GM21528 (cell line): ENCODE results near the gene FLCN.
"Not testable (repeated sequence)": the region's sequence is repeated elsewhere in the genome, so short reads cannot be mapped to it uniquely, and the experiment has no call there.

Experiments
- ATAC-seq: cut with Tn5 transposase; IDR thresholded peaks from one replicate; pipeline ENCODE4 v1.9.1; 2021; ENCODE audit warnings: mild to moderate bottlenecking, moderate library complexity; ENCODE audit not compliant: unreplicated experiment, low FRiP score

FLCN gene

GRCh38 chr17:17214646-17215436 lies 22.1 kb downstream of the FLCN start:
- ATAC-seq: no peak

DNA sequence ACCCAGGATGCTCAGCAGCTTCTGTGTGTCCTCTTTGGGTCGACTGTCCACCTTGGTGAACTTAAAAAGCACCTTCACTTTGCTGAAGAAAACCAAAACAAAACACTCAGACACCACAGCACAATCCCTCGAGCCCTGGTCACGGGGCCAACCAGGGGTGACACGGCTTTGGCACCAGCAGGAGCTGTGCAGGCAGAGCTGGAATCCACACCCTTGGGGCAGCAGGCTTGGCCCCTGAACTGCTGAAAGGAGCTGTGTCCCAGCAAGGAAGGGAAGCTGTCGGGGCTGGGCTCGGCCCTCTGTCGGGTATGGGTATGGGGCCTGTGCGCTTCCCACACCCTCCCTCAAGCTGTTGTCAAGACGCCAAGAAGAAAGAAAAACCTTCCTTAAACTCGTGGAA lies 23.2 kb downstream of the FLCN start:
- no peak for ATAC-seq

GRCh38 chr17:17207998-17208397 lies 29.0 kb downstream of the FLCN start:
- ATAC-seq: no peak

GRCh38 chr17:17206913-17207335 lies 30.0 kb downstream of the FLCN start:
- ATAC-seq: no peak

- ATAC-seq: no peak
Observed at GRCh38 chr17:17206124-17206912, 30.6 kb downstream of the FLCN start, which contains the start of gene PLD6. Gene PLD6 (minus strand): TSS chr17:17206333. CDS start chr17:17206286, 47 bp downstream.

DNA sequence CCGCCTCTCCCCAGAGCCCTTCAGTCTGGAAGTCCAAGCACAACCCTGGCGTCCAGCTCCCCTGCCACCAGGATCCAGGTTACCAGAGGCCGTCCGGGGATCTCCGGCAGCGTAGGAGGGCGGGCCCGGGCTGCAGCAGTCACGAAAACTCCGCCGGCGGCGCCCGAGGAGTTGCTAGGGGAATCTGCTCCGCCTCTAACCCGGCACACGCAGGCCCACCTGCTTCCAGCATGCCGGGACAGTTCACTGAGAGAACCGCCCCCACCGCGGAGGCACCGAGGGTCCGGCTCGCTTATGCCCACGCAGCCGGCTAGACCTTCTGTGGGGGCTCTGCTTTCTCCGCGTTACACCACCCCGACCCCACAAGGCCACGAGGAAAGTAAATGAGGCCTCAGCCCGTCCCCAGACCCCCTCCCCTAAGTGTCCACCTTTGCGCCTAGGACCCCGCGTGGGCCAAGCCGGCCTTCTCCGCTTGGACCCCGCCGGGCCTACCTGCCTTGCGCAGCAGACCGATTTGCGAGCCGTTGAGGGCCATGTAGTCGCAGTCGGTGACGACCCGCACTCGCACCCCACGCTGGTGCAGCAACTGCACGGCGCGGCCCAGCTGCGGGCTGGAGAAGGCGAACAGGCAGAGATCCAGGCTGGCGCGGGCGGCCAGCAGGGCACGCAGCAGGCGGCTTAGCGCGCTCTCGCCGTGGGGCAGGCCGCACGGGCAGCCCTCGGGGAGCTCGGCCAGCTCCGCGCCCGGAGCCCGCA lies 31.4 kb downstream of the FLCN start:
- no peak for ATAC-seq

GRCh38 chr17:17204635-17205231 lies 32.2 kb downstream of the FLCN start:
- no peak for ATAC-seq

DNA sequence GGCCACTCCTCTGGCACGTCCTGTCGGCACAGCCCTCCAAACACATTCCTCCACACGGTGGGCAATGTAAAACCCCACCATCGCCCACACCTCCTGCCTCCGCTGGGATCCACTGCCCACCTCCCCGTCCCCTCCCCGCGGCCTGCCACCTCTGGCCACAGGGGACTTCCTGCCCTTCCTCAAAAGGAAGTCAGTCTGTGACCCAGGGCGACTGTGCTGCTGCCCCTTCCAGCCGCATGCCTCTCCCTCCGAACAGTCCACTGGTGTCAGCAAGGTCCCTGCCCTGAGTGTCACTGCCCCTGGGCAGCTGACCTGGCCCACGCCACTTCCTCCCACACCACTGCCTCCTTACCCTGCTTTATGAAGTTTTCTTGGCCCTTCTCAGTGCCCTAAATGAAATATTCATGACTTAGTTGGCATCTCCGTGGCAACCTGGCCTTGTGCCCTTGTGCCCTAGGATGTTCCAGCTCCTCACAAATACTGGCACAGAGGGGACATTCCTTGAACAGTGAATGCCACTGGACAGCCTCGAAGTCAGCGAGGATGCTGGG lies 32.9 kb downstream of the FLCN start:
- no peak for ATAC-seq

GRCh38 chr17:17203173-17203730 lies 33.7 kb downstream of the FLCN start:
- no peak for ATAC-seq

DNA sequence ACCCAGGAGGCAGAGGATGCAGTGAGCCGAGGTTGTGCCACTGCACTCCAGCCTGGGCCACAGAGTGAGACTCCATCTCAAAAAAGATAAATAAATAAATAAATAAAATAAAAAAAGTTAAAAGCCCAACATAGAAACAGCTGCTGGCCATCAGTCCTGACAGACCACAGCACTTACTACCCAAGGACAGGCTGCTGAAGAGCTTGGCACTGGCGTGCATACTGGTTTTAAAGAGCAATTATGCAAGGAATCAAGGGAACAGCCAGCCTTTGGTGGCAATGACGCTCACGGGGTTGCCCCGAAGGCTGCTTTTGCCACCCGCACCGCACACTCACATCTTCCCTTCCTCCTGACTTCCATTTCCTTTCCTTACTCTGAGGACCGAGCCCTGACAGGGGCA lies 35.1 kb downstream of the FLCN start:
- no peak for ATAC-seq

GRCh38 chr17:17201271-17201670 lies 35.7 kb downstream of the FLCN start:
- no peak for ATAC-seq

GRCh38 chr17:17200831-17201230 lies 36.1 kb downstream of the FLCN start:
- ATAC-seq: no peak

DNA sequence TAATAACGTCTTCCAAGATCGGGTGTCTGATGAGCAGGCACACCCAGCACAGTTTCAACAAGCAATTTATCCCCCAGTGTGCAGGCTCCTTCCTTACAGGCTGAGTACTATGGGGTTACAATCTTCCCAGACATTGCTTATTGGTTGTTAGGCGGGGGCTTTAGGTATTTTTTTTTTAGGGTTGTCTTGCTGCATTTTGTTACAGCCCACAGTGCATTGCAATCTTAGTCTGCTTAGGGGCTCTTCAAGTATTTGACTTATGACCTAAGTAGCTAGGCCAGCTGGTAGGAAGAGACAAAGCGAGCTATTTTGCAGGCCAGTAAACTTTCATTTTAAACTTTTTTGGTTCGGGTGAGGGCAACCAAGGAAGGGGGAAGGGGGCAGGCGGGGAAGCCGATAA lies 36.7 kb downstream of the FLCN start:
- ATAC-seq: no peak

- no peak for ATAC-seq
Observed at GRCh38 chr17:17198281-17198680, 38.7 kb downstream of the FLCN start.

DNA sequence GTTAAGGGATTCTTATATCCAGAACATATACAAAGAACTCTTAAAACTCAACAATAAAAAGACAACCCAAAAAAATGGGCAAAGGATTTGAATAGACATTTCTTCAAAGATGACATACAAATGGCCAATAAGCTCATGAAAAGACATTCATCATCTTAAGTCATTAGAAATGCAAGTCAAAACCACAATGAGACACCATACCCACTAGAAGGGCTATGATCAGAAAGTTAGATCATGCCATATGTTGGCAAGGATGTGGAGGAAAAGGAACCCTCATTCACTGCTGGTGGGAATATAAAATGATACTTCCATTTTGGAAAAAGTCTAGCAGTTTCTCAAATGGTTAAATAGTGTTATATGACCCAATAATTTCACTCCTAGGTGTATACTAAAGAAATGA lies 40.2 kb downstream of the FLCN start:
- no peak for ATAC-seq

DNA sequence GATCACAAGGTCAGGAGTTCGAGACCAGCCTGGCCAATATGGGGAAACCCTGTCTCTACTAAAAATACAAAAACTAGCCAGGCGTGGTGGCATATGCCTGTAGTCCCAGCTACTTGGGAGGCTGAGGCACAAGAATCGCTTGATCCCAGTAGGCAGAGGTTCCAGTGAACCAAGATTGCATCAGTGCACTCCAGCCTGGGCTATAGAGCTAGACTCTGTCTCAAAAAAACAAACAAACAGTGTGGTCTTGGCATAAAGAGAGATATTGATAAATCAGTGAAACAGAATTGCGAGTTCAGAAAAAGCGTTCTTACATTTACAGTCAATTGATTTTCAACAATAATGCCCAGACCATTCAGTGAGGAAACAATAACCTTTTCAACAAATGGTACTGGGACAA lies 41.5 kb downstream of the FLCN start:
- ATAC-seq: not testable (repeated sequence)

GRCh38 chr17:17191961-17192381 lies 45.0 kb downstream of the FLCN start:
- no peak for ATAC-seq

GRCh38 chr17:17191346-17191792 lies 45.6 kb downstream of the FLCN start:
- ATAC-seq: no peak

DNA sequence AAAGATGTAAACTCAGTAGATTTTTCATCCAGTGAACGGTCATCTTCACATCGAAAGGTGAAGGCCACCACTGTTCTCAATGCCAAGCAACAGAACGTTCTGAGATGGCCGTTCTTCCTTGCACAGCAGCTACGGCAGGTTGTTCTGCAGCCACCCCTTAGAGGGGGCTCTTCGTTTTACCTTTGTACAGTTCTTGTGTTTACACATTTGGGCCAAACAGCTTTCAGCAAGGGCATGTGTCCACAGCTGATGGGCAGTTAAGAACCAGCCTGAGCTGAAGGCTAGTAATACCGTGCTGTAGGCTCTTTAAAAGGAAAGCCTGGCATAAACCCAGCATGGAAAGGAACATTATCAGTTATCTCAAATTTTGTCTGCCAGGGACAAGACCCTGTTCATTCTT lies 46.8 kb downstream of the FLCN start:
- no peak for ATAC-seq

- ATAC-seq: no peak
Observed at GRCh38 chr17:17189559-17189958, 47.4 kb downstream of the FLCN start.
